HG02571 (cell line): ENCODE results near the gene DGCR8.
A peak's percentile ranks its signal among the peaks of the same experiment; 100 is the strongest.

Source experiments
- ATAC-seq: cut with Tn5 transposase; IDR thresholded peaks from one replicate; pipeline ENCODE4 v1.9.1; 2021; ENCODE audit warnings: mild to moderate bottlenecking, moderate library complexity; ENCODE audit not compliant: unreplicated experiment

DGCR8 gene

GRCh38 chr22:20123366-20124082, 43.5 kb downstream of the DGCR8 start:
- no peak for ATAC-seq

GRCh38 chr22:20124083-20124787, 44.2 kb downstream of the DGCR8 start:
- ATAC-seq: no peak

- no peak for ATAC-seq
Measured at GRCh38 chr22:20125201-20126174, 45.4 kb downstream of the DGCR8 start.

DNA sequence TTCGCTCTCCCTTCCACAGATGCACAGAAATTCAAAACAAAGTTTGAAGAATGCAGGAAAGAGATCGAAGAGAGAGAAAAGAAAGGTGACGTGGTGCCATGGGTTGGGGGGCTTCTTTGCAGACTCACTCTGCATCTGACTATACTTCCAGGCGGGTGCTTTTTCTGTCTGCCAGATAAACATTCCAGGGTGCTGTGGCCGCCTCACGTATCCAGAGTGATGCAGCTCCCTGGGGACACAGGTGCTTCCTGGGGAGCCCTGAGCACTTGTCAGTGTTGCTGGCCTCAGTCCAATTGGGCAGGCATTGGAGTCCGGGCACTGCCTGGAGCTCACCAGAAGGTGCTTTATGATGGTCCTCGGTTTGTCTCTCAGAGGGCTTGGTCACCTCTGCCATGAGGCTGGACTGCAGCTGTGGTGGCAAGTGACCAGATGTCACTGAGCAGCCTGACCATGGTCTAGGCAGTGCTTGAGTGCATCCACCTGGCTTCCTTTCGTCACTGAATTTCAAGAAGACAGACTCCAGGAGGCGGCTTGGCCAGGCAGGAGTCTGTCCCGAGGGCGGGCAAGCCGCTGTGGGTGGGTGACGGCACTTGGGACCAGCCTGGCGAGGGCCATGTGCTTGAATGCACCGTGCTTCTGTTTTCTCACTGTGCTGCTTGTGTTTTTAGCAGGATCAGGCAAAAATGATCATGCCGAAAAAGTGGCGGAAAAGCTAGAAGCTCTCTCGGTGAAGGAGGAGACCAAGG, 46.4 kb downstream of the DGCR8 start:
- no peak for ATAC-seq

DNA sequence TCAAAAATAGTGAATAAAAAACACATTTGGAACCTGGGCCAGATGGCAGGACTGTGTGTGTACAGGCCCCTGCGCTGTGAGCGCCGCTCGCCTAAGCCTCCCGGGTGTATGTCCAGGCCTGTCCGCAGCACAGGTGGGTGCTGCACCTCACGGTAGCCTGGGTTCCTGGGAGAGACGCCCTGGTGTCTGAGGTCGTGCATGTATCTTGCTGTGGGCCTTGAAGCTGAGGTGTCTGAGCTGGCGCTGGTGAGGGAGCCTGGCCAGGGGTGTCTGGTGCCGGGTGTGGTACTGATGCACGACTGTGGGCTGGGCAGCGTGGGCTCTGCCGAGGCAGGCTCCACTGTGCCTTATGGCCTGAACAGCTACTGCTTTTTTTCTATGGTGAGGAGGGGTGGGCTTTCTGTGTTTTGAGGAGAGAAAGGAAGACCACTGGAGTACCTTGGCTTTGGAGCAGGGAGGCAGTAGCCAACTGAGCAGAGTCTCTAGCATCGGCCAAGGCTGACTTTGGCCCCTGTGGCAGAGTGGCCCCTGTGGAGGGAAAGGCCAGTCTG, 47.4 kb downstream of the DGCR8 start:
- no peak for ATAC-seq

DNA sequence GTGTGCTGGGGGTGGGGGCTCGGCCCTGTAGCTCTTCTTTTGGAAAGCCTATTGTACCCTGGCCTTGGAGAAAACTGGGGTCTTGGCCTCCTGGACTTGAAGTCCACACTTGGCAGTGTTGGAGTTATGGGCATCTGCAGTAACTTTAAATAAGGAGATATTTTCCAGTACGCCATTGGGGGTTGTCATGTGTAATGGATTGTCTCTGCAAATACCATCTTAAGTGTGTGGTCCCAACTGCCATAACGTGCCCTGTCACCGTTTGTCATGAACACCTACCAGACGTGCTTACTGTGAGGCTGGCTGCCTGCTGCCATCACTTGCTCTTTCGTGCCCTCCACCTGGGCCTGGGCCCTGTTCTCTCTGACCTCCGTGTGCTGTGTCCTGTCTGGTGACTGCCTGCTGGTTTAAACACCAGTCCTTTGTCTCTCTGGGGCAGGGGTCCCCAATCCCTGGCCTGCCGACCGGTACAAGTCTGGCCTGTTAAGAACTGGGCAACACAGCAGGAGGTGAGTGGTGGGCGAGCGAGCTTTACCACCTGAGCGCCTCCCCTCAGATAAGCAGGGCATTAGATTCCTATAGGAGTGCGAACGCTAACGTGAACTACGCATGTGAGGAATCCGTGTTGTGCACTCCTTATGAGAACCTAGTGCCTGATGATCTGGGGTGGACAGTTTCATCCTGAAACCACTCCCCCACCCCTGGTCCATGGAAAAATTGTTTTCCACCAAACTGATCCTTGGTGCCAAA, 48.0 kb downstream of the DGCR8 start:
- ATAC-seq: no peak

GRCh38 chr22:20128619-20128901, 48.5 kb downstream of the DGCR8 start:
- ATAC-seq: no peak

- ATAC-seq: no peak
Measured at GRCh38 chr22:20128902-20129746, 49.1 kb downstream of the DGCR8 start.

GRCh38 chr22:20129747-20130014, 49.6 kb downstream of the DGCR8 start:
- no peak for ATAC-seq

DNA sequence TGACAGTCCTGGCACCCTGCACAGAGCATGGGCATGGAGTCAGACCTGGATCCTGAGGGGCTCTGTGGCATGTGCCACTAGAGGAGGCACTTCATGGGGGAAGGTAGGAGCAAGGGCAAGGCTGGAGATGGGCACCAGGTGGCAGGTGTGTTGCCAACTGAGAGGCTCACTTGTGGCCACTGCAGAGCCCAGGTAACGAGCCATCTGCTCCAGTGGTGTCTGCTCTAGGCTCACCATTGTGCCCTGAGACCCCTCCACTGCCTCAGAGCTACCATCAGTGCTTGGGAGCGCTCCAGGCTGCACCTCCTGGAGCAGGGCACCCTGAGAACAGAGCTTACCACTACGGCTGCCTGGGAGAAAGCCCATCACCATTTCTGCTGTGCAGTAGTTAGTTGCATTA, 50.3 kb downstream of the DGCR8 start:
- no peak for ATAC-seq

DNA sequence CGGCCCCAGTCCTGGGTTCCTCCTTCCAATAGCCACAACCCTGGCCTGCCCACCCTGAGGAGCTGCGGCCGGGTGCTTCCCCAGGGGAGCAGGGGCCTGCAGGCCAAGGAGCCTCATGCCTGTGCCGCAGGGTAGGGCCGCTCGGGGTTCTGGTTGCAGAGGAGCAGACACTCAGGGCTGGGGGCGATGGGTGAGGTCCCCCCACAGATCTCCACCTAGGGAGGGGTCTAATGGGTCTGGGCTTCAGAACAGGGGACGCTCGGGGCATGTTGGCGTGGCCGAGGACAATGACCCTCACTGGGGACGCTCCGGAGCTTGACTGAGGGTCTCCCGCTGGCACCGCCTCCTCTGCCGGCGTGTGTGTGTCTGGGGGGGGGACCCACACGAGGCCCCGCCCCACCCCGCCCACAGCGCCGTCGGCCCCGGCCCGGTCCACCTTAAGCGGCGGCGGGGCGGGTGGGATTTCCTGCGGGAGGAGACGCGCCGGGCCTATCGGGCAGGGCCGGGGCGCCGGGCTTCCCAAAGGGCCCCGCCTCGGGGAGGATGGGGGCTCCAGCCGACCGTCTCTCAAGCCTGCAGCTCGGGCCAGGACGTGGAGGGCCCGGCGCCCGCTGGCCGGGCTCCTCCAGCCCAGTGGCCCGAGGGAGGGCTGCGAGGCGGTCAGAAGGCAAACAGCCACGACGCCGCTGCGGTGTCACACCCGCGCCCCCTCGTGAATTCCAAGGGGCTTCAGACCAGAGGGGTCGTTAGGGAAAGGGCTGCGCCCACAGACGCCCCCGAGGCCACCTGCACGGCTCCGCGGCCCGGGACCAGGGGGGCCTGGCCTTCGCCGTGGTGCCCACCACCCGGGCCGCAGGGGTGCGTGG, 50.9 kb downstream of the DGCR8 start:
- peak; percentile 63 for ATAC-seq

GRCh38 chr22:20131597-20131858, 51.5 kb downstream of the DGCR8 start, which contains the start of gene ZDHHC8:
TSS of gene ZDHHC8 (plus strand) at chr22:20131804. CDS start at chr22:20131948, 144 bp downstream.
- ATAC-seq: peak; percentile 35

- ATAC-seq: peak; percentile 12
Measured at GRCh38 chr22:20131859-20132685, 52.0 kb downstream of the DGCR8 start.

DNA sequence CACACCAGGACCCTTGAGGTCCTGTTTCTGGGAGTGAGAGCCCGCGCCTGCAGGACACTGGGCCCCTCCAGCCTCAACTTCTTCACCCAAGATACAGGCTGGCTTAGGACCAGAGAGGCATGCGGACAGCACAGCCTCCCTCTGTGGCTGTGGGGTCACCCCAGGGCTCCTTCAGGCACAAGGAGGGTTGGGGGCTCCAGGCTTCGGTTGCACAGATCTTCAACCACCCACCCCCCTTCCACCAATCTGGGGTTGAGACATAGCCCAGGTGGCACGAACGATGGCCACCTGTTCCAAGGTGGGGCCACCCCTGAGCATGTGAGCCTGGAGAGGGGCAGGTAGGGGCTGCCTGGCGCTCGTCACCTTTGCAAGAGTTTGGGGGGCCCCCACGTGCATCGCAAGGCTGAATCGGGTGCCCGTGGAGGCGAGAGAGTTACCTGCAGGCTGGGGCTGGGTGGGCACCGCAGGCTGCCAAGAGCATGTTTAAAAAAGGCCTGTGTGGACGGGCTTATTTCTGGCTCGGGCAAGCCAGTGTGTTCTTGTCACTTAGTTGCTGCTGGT, 52.7 kb downstream of the DGCR8 start:
- ATAC-seq: no peak

DNA sequence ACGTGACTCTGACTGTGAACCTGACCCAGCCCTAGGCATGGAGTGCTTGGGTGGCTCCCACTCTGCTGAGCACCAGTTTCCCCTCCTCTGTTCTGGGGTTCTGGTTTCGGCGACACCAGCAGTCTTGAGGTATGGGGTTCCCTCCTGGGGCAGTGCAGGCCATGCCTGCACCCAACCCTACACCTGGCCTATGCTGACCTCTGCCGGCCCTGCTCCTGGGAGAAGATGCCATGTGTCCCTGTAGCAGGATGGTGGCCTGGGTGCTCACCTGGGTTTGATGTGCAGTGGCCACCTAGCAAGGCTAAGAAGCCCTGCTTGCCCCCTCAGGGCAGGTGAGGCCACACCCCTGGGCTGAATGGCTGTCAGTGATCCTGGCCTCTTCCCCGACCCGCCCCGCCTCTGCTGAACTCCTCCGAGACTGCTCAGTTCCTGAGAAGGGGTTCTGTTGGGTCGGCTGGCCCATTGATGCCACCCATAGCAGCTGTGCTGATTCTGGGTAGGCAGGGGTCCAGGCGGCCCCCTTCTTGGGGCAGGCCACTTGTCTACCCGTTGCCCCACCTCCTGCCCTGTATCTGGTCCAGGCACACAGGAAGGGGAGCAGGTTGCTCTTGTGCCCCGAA, 54.0 kb downstream of the DGCR8 start:
- no peak for ATAC-seq

GRCh38 chr22:20135265-20135664, 55.2 kb downstream of the DGCR8 start:
- no peak for ATAC-seq
